NCI-H345 treated with DMSO at 0.1 percent for 48 hours (cell line): Measurements from ENCODE around the gene CCDC187.
"Not testable (repeated sequence)": the region's sequence is repeated elsewhere in the genome, so short reads cannot be mapped to it uniquely, and the experiment has no call there.

ENCODE experiments used
- DNase-seq: peaks from one replicate; lab custom pipeline; 2025; ENCODE audit not compliant: unreplicated experiment; lab: John Stamatoyannopoulos, UW

The CCDC187 gene

DNA sequence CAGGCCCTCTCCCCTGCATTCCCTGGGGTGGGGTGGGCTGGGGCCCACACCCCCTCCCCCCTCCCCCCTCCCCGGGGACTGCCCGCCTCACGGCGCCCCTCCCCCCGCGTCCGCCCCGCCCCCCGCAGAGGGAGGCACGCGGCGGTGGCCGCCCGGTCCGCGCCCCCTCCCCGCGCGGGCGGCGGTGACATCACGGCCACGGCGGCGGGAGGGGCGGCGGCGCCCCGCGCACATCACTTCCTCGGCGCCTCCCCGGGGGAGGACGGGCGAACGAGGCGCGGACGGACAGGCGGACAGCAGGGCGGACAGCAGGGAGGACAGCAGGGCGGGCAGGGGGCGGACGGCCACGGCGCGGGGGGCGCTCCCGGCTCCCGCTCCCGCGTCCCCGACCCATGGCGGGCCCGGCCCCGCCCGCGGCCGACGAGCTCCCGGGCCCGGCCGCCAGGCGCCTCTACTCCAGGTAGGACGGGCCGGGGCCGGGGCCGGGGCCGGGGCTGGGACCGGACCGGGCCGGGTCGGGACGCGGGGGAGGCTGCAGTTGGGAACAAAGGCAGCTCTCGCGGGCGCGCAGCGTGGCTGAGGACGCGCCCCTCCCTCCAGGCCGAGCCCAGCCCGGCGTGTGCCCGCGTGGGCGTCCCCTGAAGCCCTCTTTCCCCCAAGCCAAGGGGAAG, 23.5 kb upstream of the CCDC187 start, which contains the start of gene GPSM1:
TSS of gene GPSM1 (plus strand) at position 236 of the 671 bp plus-strand sequence. CDS start at position 393, 157 bp downstream.
- no peak for DNase-seq

DNA sequence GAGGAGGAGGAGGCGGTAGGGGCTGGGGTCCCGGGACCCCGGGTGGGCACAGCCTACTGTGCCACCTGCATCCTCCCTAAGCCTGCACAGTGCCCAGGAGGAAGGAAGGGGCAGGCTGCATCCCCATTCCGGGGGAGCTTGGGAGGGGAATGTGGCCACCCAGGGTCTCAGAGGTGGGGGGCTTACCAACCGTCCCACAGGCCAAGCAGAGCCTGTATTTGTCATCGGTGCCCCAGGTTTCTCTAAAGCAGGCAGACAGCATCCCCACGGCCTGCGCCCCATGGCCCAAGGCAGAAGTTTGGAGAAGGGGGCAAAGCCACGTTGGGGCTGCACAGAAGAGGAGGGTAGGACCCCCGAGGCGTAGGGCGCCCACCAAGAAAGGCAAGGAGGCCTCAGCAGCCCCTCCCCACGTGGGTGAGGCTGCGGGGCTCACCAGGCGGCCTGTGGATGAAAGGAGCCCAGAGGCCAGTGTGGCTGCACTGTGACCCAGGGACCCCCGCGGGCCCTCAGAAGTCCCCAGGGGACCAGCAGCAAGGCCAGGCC, 22.9 kb upstream of the CCDC187 start:
- DNase-seq: no peak

DNA sequence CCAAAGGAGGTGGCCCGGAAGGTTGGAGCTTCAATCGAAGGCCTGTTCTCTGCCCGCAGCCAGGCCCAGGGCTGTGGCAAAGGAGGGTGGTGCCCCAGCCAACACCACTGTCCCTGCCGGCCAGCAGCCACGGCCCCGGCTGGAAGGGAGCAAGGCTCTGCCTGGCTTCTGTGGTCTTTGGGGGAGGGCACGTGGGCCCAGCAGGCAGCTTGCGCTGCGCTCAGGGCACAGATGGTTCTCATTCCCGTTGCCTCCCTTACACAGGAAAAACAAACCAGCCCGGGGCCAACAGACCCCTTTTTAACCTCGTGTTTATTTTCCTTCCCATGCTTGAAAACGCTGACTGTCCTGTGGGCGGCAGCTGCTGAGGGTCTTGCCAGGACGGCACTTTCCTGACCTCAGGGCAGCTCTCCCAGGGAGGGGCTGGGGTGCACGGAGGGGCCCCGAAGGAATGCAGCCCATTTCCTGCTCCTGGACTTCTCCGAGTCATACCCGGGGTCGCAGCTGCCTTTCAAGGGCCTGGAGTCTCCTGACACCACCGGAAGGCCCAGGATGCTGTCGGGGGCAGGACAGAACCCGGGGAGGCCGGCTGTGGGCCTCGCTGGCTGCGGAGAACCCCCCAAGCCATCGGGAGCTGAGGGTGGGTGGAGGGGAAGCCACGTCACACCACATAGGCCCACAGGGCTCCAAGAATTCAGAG, 22.3 kb upstream of the CCDC187 start:
- no peak for DNase-seq

DNA sequence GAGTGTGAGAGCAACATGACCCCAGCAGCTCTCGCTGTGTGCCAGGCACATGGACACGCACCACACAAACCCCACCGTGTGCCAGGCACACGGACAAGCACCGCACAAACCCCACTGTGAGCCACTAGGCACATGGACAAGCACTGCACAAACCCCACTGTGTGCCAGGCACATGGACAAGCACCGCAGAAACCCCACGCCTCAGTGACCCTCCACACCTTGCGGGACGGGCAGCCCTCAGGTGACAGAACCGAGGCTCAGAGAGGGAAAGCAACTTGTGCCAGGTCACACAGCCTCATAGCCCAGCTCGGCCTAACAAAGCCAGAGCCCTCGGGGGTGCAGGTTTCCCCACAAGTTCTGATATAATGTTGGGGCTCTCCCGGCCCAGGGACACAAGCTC, 21.5 kb upstream of the CCDC187 start:
- no peak for DNase-seq

DNA sequence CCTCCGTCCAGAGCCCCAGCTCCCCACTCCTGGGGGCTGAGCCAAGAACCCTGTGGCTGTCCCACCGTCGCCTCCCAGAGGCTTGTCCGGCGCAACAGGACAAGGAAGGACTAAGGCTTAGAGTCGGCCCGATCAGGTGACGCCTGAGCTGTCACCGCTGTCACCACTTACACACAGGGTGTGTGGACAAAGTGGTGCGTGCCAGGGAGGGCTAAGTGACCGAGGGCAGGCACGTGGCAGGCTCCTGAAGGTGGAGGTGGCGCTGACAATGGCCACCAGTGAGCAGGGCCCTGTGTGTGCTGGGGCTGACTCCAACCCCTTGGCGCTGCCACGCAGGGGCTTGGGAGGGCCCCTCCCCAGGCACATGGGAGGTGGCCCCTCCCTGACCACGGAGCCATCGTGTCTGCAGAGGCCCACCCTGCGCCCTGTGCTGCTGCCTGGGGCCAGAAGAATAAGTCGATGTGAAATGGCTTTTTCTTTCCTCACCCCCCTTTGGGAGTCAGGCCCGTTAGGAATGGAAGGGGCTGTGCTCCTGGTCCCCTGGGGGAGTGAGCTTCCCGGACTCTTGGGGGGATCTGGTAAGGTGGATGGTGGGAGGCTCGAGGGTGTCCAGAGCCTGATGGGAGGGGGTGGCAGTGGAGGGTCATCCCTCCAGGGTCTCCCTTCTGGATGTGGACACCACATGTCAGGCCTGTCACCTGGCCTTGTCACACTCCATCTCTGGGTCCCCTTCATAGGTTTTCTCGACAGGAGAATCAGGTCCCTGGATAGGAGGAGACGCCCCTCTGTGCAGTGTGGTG, 20.8 kb upstream of the CCDC187 start:
- DNase-seq: no peak

DNA sequence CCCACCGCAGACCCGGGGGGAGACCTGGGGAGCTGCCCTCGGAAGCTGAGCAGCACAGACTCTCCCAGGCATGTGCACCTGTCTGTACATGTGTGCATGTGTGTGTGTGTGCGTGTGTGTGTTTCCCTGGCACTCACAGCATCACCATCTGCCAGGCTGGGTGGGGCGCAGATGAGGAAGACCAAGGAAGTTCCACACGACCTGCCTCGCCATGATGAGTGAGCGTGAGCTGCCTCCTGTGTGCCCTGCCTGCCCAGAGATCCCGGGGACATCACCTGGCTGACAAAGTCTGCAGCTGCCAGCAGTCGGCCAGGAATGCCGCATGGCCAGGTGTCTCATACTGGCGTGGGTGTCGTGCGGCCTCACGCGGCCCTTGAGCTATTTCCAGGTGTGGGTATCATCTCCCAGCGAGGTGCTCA, 19.5 kb upstream of the CCDC187 start:
- DNase-seq: no peak

DNA sequence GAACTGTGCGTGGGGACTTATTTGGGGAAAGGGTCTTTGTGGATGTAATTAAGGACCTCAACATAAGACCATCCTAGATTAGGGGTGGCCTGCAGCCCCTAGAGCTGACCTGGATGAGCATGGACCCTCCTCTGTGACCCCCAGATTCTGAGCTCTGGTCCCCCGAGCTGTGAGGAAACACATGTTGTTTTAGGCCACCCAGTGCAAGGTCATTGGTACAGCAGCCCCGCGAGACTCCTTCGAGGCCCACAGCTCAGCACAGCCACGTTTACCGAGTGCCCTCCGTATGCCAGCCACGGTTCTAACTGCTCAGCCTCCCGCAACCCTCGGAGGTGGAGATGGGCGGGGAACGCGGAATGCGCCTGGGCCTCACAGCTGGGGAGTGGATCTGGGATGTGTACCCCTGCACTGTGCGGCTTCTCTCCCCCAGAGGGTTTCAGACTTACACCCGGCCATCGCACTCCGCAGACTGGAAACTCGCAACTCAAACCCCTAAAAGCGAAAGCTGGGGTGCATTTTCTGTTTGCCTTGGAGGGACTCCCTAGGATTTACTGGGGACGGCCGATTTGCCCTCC, 18.9 kb upstream of the CCDC187 start:
- no peak for DNase-seq

DNA sequence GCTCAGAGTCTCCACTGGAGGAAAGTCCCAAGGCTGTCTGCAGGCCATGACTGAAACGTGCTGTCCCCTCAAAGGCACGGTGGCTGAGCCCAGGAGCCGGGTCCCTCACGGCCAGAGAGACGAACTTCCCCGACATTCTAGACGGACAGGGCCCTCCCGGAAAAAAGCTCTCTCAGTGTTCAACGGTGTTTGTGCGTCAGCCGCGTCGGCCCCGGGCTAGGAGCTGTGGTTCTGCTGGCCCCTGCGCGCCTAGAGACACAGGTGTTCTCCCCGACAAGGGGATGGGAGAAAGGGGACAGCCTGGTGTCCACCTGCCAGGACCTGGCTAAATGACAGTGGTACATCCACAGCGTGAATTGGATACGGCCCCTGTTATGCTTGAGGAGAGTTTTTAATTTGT, 17.7 kb upstream of the CCDC187 start:
- DNase-seq: no peak

DNA sequence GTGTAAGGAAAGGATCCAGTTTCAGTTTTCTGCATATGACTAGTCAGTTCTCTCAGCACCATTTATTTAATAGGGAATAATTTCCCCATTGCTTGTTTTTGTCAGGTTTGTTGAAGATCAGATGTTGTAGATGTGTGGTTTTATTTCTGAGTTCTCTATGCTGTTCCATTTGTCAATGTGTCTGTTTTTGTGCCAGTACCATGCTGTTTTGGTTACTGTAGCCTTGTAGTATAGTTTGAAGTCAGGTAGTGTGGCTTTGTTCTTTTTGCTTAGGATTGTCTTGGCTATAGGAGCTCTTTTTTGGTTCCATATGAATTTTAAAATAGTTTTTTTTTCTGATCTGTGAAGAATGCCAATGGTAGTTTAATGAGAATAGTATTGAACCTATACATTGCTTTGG, 17.1 kb upstream of the CCDC187 start:
- not testable (repeated sequence) for DNase-seq

DNA sequence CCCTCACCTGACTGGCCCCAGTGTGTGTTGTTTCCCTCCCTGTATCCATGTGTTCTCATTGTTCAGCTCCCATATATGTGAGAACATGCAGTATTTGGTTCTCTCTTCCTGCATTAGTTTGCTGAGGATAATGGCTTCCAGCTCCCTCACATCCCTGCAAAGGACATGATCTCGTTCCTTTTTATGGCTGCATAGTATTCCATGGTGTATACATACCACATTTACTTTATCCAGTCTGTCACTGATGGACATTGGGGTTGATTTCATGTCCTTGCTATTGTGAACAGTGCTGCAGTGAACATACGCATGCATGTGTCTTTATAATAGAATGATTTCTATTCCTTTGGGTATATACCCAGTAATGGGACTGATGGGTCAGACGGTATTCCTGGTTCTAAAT, 16.1 kb upstream of the CCDC187 start:
- not testable (repeated sequence) for DNase-seq

DNA sequence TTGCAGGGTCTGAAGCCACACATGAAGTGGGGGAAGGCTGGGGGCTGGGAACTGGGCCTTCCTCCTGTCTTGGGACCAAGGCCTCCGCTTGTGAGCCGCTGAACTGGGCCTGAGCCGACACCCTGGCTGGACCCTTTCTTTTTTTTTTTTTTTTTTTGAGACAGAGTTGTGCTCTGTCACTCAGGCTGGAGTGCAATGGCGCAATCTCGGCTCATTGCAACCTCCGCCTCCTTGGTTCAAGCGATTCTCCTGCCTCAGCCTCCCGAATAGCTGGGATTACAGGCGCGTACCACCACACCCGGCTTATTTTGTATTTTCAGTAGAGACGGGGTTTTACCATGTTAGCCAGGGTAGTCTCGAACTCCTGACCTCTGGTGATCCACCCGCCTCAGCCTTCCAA, 15.3 kb upstream of the CCDC187 start:
- DNase-seq: not testable (repeated sequence)

DNA sequence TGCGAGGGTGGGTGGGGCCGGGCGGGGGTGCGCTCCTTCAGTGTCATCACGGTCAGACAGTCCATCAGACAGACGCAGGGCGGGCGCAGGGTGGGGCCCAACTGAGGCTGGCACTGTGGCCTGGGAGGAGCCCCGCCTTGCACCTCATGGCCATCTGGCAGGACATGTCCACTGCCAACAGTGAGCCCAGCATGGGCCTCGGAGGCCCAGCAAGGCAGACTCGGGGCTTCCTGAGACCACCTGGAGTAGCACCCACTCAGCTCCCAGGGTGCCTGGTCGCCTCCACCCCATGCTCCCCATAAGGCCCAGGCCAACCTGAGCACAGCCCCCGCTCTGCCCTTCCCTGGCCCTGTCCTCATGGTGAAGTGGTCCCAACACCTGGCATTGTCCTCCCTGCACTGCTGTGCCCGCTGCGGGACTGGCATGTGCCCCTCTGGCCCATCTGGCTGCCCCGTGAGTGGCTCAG, 14.9 kb upstream of the CCDC187 start:
- no peak for DNase-seq

DNA sequence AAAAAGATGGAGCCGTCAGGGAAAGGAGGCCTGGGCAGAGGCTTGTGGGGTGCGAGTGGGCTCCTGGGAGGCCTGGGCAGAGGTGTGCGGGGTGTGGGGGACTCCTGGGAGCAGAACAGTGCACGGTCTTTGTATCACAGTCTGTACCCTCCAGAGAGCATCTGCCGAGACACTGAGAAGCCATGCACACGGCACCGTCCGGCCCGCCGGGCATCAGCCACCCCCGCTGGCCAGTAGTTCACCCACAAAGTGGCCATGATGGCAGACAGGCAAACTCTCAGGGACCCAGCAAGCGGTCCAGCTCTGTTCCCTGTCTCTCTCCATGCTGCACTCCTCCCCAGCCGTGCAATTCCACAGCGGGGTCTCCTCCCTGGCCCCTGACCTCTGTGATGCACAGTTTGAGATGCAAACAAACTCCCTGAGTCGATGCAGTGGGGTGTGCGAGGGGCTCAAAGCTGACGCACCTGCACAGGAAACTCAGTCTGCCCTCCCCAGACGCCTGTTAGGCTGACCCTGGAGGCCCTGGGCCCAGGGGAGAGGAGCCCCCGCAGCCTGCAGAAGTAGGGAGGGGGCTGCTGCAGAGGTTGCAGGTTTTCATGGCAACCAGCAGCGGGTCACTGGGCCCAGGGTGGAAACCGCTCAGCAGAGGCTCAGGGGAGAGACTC, 14.3 kb upstream of the CCDC187 start:
- no peak for DNase-seq

DNA sequence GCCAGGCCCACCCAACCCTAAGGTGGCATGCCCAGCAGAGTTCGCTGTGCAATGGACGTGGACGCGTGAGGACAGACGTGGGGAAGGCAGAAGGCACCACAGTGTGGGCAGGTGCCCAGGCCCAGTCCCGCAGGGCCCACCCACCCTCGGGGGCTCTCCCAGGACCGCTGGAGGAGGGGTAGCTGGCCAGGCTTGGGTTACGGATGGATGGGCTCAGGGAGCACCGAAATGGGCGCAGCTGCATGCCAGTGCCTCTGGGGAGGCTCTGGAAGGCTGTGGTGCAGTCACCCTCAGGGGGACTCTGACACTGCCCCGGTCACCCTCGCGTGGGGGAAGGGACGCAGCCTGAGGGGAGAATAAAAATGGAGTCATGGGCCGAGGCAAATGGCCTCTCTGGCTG, 13.8 kb upstream of the CCDC187 start:
- no peak for DNase-seq

DNA sequence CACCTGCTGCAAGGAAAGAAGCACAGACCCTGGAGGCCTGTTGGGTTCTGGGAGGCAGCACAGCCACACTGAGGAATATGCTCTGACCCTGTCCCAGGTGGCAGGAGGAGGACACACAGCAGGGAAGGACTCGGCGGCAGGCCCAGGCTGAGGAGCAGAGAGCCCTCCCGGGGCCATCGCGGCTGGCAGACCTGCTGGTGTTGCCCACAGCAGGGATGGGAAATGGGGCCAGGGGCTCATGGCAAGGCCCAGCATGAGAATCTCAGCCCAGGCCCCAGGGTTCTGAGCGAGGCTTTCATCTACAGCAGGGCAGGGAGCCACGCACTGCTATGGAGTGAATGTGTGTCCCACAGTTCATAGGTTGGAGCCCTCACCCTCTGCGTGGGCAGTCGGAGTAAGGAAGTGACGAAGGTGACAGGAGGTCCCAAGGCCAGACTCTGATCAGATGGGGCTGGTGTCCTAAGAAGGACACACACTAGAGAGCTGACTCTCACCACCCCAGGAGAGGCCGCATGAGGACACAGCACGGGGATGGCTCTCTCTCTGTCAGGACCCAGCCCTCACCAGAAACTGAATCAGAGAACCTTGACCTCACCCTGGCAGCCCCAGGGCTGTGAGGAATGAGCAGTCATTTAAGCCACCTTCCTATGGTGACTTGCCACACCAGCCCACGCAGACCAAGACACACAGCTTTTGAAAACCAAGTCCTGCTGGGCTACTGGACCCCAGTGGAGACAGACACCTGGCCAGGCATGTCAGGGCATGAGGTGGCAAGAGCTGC, 13.2 kb upstream of the CCDC187 start:
- DNase-seq: no peak

DNA sequence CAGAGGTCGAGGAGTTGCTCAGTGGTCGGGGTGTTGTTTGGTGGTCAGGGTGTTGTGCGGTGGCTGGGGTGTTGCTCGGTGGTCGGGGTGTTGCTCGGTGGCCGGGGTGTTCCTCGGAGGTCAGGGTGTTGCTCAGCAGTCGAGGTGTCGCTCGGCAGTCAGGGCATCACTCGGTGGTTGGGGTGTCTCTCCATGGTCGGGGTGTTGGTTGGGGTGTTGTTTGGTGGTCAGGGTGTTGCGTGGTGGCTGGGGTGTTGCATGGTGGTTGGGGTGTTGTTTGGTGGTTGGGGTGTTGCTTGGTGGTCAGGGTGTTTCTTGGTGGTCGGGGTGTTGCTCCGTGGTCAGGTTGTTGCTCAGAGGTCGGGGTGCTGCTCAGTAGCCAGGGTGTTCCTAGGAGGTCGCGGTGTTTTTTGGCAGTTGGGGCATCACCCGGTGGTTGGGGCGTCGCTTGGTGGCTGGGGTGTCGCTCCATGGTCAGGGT, 12.4 kb upstream of the CCDC187 start:
- DNase-seq: no peak

DNA sequence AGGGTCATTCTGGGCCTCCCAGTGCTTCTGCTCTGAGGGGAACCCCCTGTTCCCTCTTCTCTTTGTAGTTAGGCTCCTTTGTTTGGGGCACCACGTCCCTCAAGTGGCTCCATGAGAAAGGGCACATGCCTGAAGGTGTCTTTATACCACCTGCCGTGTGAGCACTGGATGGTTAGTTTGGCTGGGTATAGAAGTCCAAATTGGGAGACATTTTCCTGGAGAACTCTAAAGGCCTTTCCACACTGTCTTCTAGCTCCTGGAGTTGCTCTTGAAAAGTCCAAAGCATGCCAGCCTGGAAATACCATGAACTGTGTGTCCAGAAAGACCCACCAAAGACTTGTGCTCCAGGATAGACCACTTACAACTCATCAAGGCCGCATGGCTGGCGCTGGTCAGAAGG, 11.1 kb upstream of the CCDC187 start:
- DNase-seq: no peak

DNA sequence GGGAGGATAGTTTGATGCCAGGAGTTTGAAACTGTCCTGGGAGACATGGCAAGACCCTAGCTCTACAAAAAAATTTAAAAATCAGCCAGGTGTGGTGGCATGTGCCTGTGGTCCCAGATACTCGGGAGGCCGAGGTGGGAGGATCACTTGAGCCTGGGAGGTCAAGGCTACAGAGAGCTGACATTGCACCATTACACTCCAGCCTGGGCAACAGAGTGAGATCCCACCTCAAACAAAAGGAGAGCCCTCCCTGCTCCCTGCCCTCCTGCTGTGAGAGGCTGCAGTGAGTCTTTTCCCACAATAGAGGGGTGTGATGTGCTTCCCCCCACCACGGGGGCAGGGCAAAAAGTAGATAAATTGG, 10.1 kb upstream of the CCDC187 start:
- DNase-seq: no peak

DNA sequence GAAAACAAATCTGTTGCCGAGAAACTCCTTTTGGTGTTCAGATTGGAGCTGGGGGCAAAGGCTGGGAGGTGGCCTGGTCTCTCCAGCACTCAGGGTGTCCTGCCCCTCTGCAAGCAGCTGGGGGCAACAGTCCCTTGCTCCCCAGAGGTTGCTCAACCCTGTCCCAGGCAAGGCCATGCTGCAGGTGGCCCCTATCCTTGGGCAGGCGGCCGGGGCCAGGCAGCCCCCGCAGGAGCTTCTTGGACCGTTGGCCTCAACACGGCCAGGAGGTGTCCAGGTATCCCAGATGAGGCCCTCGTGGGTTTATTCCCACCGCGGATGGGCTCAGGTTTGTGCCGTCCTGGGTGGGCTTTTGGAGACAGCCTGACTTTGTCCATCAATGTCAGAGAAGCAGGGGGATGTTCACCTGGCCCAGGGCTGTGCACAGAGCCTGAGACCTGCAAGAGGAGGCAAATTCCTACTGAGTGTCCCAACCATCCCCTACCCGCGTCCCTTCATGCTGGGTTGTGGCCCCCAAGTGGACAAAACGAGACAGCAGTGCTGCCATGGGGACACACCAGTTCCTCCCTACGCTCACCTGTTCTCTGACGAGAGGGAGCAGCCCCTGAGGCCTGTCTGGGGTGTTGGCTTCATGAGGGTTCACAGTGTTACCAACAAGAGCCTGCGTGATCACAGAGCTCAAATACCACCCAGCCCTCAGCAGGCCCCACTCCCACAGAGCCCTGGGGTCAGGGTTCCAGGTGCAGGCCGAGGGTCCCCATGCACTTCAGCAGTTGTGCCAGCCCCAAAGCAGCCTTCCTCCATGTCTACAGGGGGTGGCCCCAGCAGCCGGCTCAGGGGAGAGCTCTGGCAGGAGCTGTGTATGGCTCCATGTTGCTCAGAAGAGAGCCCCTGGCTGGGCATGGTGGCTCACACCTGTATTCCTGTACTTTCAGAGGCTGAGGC, 9.5 kb upstream of the CCDC187 start:
- no peak for DNase-seq
